HPDE6-E6E7 (cell line): Measurements from ENCODE around the gene COPB2.

Experiments used
- DNase-seq: peaks from one replicate; pipeline ENCODE4 v3.0.0; 2011; ENCODE audit warnings: missing footprints; ENCODE audit errors: extremely low spot score

COPB2 gene

DNA sequence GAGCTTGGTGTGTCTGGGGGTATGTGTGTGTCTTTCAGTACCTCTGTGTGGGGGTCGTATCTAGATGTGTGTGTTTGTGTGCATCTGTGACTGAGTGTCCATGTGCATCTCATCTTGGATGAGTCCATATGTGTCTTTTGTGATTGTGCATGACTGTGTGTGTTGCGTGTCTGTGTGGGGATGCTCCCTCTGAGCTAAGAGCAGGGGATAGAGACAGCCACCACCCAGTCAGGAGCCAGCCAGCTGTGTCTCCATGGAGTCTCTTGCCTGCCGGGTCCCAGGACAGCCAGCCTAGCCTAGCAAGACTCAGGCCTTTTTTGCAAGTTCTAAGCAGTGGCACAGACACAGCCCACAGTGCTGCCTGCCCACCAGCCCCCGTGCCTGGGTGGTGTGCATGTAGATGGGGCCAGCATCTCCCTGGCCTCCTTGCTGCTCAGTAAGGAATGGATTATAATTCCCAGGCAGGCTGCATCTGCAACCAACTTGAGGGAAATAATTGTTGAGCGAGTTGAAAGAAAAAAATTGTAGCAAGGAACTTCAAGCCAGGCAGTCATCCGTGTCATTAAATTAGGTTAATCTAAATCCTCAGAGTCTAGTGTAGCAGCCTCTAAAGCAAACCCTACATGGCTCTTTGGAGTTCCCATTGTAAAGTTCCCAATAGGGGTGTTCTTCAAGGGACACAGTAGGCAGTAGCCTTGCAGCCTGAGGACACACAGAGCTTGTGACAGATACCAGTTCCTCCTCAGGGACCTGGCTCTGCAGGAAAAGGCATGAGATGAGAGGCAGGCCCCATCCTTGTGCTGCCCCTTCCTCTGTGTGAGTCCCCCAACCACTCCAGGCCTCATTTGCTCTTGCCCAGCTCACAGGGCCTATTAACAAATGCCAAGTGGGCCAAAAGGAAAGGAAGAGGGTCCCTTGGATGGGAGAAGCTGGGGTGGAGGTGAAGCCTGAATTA is 81.6 kb downstream of the COPB2 start:
- no peak for DNase-seq
